Urothelium cell line (cell line): Measurements from ENCODE around the gene CST6.

ENCODE experiments used
- DNase-seq: peaks from one replicate; pipeline ENCODE4 v3.0.0; 2011; ENCODE audit warnings: low spot score, mixed read lengths
- FAIRE-seq: peaks from 2 replicates; lab custom pipeline; 2011; peaks lifted over from hg19 to GRCh38; lab: Jason Lieb, UNC

The CST6 gene

DNA sequence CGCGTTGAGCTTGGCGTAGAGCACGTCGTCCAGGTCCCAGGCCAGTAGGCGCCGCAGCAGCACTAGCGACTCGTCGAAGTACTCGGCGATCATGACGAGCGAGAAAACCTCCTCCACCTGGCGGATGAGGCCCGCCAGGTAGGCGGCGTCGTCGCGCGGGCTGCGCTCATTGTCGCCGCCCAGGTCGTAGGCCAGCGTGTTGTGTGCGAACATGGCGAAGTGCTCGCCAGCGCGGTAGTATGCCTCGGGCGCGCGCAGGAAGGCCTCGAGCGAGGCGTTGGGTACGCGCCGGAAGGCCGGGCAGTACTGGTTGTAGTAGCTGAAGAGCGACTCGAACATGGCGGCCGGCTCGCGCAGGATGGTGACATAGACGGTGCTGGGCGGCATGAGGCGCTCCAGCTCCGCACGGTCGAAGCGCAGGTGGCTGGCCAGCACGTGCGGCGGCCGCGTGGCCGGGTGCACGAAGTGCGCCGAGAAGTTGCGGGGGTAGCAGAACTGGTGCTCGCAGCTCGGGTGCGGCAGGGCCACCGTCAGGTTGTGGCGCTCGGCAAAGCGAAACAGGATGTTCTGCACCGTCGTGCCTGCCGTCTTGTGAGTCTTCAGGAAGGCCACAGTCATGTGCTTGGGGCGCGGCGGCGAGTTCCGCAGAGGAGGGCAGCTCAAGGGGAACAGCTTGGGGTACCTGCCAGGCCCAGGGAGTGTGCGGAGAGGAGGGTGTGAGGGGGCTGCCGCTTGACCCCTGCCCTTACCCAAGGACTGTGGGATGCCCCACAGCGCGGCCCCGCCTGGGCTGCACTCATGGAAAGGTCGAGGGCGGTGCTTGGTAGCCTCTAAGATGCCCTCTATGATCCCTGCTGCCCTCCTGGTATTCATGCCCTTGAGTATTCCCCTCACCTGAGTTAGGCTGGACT, 31.4 kb downstream of the CST6 start:
- DNase-seq (no peak), FAIRE-seq (no peak)

DNA sequence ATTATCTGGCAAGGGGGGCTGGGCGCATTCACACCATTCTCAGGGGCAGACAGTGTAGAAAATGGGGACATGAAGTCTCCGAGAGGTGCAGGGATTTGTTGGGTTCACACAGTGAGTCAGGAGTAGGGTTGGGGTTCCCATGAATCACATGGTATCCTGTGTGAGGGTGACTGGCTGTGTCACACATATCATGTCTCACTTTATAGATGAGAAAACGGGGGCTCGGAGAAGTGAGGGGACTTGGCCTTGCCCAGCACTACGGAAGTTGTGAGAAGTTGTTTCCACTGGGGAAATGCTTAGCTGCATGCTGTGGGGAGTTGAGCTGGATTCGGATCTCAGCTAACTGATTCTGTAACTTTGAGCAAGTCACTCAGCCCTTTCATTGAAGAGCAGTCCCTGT, 32.9 kb downstream of the CST6 start:
- DNase-seq = no peak
- FAIRE-seq = no peak

DNA sequence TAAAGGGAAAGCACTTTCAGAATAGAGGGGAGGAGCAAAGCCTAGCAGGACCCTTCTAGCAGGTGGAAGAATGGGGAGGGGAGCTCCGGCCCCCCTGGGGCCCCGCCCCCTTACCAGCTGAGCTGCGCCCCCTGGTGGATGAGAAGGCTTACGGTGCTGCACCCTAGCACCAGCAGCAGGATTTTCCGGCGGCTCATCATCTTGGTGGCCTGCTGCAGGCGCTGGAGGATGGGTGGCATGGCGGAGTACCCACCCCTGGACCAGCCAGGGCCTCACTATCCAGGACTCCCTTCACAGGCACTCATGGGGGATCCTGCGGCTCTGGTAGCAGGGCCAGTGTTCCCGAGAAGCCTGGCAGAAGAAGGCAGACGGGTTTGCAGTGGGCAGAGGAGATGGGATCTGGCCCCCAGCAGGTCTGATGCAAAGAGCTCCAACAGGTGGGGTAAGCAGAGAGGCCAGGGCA, 33.4 kb downstream of the CST6 start:
- DNase-seq (peak; percentile 90), FAIRE-seq (peak; percentile 13)

DNA sequence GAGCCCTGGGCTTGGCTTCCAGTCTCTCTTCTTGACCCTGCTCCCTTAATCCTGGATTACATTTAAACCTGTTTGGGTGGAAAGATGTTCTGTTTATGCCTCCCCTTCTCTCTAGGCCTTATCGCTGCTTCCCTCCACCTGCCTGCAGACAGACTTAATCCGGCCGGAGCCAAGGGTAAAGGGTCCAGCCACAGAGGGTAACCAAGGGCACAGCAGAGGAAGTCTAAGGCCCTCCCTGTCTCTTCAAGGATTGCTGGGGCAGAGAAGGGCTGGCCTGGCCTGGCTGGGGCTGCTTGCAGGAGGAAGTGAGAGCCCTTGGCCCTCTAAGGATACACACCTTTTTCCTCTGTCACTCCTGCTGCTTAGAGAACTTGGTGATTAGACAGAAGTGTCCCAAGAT, 35.1 kb downstream of the CST6 start:
- no peak for FAIRE-seq
- DNase-seq = no peak

DNA sequence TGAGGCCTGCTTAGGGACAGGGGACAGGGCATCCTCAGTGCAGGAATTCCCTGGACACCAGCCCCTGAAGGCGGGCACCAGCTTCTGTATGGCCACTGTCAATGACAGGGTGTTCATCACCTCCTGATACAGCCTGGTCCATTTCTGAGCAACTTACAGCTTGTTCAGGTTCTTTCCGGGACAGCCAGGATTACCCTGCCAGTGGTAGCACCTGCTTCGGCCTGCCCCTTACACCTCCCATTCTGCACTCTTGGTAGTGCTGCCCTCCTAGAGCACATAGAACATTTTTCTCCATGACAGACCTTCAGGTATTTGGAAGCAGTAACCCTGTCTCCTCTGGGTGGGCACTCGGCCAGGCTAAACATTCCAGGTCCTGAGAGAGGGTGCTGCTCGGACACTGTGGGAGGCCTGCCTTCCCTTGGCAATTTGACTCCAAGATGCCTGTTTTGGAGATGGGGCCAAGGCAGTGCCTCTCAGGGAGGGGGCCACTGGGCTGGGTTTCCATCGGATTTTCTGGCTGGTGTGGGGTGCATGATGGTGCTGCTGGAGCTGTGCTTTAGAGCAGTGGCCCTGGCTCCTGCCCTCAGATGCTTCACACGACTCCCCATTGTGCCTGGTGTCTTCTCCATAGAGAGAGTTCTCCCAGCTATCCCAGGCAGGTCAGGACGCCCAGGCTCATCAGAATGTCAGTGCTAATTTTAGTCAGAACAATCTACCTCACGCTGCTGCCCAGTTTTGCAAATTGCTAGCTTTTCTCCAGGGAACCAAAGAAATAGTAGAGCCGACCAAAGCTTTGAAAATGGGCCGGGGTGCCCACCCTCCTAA, 35.9 kb downstream of the CST6 start:
- FAIRE-seq (no peak), DNase-seq (no peak)

DNA sequence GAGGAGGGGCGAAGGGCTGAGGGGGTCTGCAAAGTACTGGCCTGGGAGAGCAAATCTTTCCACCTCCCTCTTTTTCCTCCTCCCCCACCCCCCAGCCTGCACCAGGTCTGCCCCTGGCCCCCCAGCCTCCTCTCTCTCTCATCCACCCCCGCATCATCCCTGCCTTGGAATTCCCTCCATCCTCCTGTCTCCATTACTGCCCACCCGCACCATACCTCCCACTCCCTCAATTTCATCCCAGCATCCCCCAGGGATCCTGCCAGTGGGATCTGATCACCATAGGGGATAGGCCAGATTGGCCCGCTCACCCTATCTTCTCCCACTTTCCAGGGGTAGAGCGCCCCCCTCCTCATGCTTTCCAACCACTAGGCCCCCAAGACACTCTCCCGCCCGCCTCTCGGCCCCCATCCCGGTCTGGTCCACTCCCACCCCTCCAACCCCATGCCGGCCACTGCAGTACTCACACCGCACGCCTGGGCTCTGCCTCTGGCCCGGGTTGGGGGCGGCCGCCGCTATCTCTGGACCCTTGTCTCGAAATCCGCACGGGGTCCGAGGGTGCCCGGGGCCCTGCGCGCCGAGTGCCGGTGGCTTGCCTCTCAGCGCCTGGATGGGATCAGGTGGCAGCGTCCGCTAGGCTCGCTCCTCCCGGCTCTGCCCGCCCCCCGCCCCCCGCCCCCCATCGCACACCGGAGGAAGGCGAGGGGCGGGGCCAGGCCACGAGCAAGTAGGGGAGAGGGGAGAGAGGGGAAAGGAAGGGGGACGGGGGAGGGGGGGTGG, 36.9 kb downstream of the CST6 start, which contains the start of gene GAL3ST3:
TSS of gene GAL3ST3 (minus strand) at position 615 of the 777 bp plus-strand sequence. CDS start 3,746 bp downstream, outside the sequence.
- FAIRE-seq (no peak), DNase-seq (no peak)

DNA sequence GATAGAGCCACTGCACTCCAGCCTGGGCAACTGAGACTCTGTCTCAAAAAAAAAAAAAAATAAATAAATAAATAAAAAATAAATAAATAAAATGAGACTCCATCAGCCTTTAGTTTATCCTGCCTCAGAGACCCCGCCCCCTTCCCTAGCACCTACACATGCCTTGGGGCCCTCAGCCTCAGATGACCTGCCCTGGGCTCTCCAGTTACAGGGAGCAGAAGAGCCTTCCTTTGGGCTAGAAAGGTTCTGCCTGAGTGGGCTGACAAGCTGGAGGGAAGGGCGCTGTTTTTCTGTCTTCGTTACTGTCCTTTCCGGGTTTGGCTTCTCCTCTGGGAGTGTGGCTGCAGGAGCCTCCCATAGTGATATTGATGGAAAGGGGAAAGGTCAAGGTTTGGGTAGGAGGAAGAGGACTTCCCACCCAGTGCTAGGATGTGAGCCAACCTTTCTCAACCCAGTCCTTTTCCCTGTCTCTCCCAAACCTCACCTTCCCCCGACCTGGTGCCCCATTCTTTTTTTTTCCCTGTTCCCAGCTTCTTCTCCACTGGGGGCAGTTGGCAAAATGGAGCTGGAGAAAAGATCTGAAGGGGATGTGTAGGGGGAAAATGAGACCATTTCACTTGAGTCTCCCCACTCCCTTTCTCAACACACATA, 38.9 kb downstream of the CST6 start:
- FAIRE-seq = no peak
- no peak for DNase-seq

DNA sequence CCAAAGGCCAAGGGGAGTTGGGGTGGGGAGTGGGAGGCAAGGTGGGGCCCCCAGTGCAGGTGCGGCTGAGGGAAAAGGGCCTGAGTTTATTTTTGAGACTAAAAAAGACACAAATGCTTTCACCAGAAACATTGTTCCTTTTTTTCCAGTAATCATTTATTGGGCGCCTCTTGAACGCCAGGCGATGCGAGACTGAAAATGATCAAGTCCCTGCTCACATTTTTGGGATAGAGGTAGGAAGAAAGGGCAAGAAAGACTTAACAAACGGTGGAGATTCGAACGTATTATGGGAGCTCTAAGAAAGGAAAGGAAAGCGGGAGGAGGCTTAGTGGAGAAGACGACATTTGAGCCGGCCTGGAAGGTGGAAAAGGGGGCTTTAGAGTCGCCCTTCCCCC, 39.6 kb downstream of the CST6 start:
- FAIRE-seq (no peak), DNase-seq (no peak)

DNA sequence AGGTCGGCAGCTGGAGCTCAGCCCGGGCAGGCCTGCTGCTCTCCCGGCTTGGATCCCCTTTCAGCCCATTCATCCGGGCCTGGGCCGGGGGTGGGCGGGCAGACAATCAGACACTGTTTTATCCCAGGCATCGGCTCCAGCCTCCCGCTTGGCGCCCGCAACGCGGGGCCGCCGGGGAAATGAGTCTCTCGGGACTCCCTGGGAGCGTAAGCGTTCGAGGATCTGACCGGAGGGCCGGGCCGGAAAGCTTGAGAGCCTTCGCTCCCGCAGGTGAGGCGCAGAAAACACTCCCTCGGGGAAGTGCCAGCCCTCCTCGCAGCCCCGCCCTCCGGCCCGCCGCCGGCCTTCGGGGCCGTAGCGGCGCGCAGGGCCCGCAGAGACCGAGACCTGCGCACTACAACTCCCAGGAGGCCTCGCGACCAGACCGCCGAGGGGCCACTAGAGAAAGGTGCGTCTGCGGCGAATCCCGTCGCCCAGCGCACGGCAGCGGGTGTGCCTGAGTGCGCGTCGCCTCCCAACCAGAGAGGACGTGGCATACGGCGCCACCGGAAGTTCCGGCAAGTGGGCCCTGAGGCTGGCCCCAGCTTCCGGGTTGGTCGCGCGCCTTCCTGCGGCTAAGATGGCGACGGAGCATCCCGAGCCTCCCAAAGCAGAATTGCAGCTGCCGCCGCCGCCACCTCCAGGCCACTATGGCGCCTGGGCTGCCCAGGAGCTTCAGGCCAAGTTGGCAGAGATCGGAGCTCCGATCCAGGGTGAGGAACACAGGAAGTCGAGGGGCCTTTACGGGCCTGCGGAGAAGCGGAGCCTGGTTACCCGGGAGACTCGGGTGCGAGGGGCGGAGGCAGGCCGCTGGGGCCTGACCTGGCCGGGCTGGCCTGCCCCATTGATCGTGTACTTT, 40.2 kb downstream of the CST6 start, which contains the start of gene SF3B2:
TSS of gene SF3B2 (plus strand) at position 599 of the 898 bp plus-strand sequence. CDS start at position 620, 21 bp downstream.
- DNase-seq = peak; percentile 99
- FAIRE-seq = peak; percentile 77

DNA sequence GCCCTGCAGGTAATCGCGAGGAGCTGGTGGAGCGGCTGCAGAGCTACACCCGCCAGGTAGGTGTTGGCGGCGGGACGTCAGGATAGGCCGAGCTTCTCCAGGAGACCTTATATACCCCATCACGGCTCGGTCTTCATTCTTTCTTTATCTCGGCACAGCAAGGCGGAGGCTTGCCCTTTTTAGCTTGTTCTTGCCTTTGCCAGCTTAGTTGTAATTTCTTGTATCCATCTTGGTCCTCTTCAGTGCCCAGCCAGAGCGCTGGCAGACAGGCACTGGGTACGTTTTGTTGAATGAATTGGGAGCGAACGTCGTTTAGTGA, 40.8 kb downstream of the CST6 start:
- FAIRE-seq = no peak
- DNase-seq = no peak

DNA sequence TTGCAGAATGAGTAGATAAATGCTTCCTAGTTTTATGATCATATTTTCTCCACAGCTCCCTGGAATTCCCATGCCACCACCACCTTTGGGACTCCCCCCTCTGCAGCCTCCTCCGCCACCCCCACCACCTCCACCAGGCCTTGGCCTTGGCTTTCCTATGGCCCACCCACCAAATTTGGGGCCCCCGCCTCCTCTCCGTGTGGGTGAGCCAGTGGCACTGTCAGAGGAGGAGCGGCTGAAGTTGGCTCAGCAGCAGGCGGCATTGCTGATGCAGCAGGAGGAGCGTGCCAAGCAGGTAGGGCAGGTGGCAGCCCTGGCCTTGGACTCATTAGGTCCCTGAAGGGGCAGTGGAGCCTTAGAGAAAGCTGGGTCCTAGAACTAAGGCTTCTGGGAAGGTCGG, 43.2 kb downstream of the CST6 start:
- FAIRE-seq = no peak
- DNase-seq = no peak

DNA sequence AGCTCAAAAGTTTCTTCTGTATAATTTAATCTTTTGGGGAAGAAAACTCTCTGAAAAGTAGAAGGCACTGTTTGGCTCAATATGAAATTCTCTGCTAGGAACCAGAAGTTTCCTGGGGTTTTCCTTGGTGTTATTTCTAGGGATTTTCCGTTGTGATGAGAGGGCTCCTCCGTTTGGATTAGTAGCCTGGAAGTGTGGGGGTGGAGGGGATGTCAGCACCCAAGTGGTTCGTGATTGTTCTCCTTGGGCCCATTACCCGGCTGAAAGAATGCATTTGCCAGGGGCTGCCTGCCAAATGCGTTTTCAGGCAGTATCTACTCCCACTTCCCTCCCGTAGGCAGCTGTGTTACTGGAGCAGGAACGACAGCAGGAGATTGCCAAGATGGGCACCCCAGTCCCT, 44.7 kb downstream of the CST6 start:
- DNase-seq (no peak), FAIRE-seq (no peak)

DNA sequence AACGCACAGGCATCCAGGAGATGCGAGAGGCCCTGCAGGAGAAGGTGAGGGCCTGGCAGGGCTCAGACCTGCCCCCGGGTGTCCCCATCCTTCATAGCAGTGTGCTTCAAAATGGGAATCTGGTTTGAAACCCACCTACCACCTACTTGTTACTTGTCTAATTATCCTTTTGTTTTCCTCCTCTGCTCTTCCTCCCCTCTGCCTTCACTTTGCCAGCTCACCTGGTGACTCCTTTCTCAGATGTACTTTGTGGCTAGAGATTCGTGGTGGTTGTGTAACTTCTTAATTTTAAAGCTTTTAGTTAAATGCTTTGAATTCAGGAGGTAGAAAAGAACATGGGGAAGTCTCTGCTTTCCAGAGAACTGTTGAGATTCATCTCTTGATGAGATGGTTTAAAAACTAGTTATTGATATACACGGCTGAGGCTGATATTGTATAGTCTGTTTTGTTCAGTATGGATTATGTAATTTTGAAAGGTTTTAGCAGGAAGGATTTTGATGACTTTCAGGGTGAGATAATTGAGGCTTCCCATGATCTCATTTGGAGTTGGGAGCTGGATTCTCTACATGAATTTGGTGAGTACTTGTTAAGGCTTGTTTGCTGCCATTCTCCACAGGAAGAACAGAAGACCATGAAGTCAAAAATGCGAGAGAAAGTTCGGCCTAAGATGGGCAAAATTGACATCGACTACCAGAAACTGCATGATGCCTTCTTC, 48.3 kb downstream of the CST6 start:
- no peak for FAIRE-seq
- DNase-seq = no peak

DNA sequence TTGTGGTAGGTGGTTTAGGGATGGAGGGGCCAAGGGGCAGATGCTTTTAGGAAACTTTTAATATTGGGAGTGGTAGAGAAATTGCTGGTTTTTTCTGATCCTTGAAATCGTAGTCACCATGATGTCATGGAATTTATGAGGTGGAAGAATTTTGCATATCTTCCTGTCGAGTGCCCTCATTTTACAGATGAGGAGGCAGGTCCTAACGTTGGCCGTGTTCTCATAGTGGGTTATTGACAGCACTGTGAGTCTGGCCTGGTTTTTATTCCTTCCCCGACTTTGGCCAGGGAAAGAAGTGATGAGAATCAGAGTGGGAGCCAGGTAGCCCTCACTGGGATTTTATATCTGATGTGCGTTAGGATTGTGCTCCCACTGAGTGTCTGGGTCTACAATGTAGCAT, 49.5 kb downstream of the CST6 start:
- FAIRE-seq (no peak), DNase-seq (no peak)

DNA sequence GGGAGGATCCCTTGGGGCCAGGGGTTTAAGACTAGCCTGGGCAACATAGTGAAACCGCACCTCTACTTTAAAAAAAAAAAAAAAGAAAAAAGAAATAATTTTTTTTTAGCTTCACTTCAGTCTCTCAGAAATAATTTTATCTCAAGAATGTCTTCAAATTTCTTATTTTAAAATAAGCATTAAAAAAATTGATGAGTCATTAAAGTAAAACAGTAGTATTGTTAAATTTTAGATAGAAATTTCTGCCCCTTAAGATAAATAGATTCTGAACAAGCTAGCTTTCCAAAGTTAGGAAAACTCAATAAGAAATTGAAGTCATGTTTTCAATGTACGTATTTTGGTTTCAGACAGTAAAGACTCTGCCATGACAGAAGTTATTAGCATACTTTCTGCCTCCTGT, 50.6 kb downstream of the CST6 start:
- FAIRE-seq = no peak
- no peak for DNase-seq
